ENCODE data around the gene DMAC2L. TPM values are rescaled to one million over a fixed set of nuclear protein-coding genes. Genes with fewer than 3 reads are reported as not detected.
"Not testable (repeated sequence)": the region's sequence is repeated elsewhere in the genome, so short reads cannot be mapped to it uniquely, and the experiment has no call there.

Gene DMAC2L
- total RNA-seq, 4 donors from 2014 or later, result 7.5 to 23.1 (median 20.4) TPM

- DNase-seq (ENCODE audit: low spot score in 2 of 2), result no peak
- H3K4me3 ChIP-seq, result no peak overlapping the region
- WGBS, 2 donors, result 78% methylated on average over 4 of the region's 4 CpGs
Observed at GRCh38 chr14:50357753-50358395, 45.8 kb downstream of the DMAC2L start.

GRCh38 chr14:50359631-50360030 is 47.5 kb downstream of the DMAC2L start:
- Histone ChIP-seq H3K4me1 (peaks cover 0 to 15% (median 2%) of the 10 kb centered on the region in 4 donors), H3K36me3 (peaks cover 0 to 19% (median 0%) of the 10 kb centered on the region in 3 donors), H3K27me3 (no peaks in the 10 kb centered on the region), H3K4me3 (no peak overlapping the region), H3K9me3 (no peaks in the 10 kb centered on the region), H3K27ac (no peak overlapping the region)
- no peak for DNase-seq (ENCODE audit: low spot score in 2 of 2)
- no peak for TF ChIP-seq POLR2A (IDR thresholded peaks at IDR 0.05)
- TF ChIP-seq EP300 (IDR thresholded peaks at IDR 0.05), result no peak
- no peak for TF ChIP-seq CTCF (IDR thresholded peaks at IDR 0.05)
- 88 to 91% methylated on average over 5 of the region's 5 CpGs for WGBS, 2 donors

More at GRCh38 chr14:50357753-50358395, 45.8 kb downstream of the DMAC2L start:
- no peak for TF ChIP-seq CTCF (IDR thresholded peaks at IDR 0.05)
- TF ChIP-seq EP300 (IDR thresholded peaks at IDR 0.05), result no peak
- Histone ChIP-seq H3K27ac (no peak overlapping the region), H3K36me3 (peaks cover 0 to 19% (median 0%) of the 10 kb centered on the region in 3 donors), H3K4me1 (peaks cover 0 to 4% (median 1%) of the 10 kb centered on the region in 4 donors), H3K9me3 (no peaks in the 10 kb centered on the region), H3K27me3 (no peaks in the 10 kb centered on the region)

GRCh38 chr14:50360093-50360492 is 48.0 kb downstream of the DMAC2L start:
- Histone ChIP-seq H3K27me3 (no peaks in the 10 kb centered on the region), H3K4me1 (peaks cover 0 to 15% (median 2%) of the 10 kb centered on the region in 4 donors), H3K27ac (no peak overlapping the region), H3K4me3 (no peak overlapping the region), H3K36me3 (peaks cover 0 to 19% (median 0%) of the 10 kb centered on the region in 3 donors), H3K9me3 (no peaks in the 10 kb centered on the region)
- WGBS, 2 donors, result 96 to 97% methylated on average over 3 of the region's 3 CpGs
- DNase-seq (ENCODE audit: low spot score in 2 of 2), result no peak
- TF ChIP-seq CTCF (IDR thresholded peaks at IDR 0.05) (no peak), POLR2A (IDR thresholded peaks at IDR 0.05) (no peak), EP300 (IDR thresholded peaks at IDR 0.05) (no peak)

GRCh38 chr14:50360851-50361250 is 48.7 kb downstream of the DMAC2L start:
- Histone ChIP-seq H3K4me1 (peaks cover 0 to 15% (median 2%) of the 10 kb centered on the region in 4 donors), H3K9me3 (no peaks in the 10 kb centered on the region), H3K27me3 (no peaks in the 10 kb centered on the region), H3K36me3 (peaks cover 0 to 19% (median 0%) of the 10 kb centered on the region in 3 donors), H3K4me3 (no peak overlapping the region), H3K27ac (no peak overlapping the region)
- no peak for TF ChIP-seq POLR2A (IDR thresholded peaks at IDR 0.05)
- no peak for TF ChIP-seq CTCF (IDR thresholded peaks at IDR 0.05)
- no peak for TF ChIP-seq EP300 (IDR thresholded peaks at IDR 0.05)
- WGBS, 2 donors, result 91 to 92% methylated on average over 2 of the region's 2 CpGs
- no peak for DNase-seq (ENCODE audit: low spot score in 2 of 2)

GRCh38 chr14:50361473-50362403 is 49.6 kb downstream of the DMAC2L start:
- H3K4me3 ChIP-seq; H3K27me3 ChIP-seq; DNase-seq (ENCODE audit: low spot score in 2 of 2); H3K9me3 ChIP-seq; H3K27ac ChIP-seq: not testable (repeated sequence)
- Histone ChIP-seq H3K4me1 (peaks cover 0 to 15% (median 2%) of the 10 kb centered on the region in 4 donors), H3K36me3 (peaks cover 0 to 19% (median 0%) of the 10 kb centered on the region in 3 donors)
- 93 to 94% methylated on average over 10 to 12 of the region's 36 CpGs for WGBS, 2 donors

Measured in tibial nerve (tissue), 4 donors.